Regular cardiac myocyte (primary cell): ENCODE measurements around the gene ECPAS. TPM values are rescaled to one million over a fixed set of nuclear protein-coding genes. Genes with fewer than 3 reads are reported as not detected.

Experiments used
- total RNA-seq: library from RNA; depleted of rRNA; stranded (reverse); fragments of >200 nt; gene quantifications from 2 replicates; pipeline ENCODE4 v1.2.3, GENCODE V29; 2014

The ECPAS gene, protein sequence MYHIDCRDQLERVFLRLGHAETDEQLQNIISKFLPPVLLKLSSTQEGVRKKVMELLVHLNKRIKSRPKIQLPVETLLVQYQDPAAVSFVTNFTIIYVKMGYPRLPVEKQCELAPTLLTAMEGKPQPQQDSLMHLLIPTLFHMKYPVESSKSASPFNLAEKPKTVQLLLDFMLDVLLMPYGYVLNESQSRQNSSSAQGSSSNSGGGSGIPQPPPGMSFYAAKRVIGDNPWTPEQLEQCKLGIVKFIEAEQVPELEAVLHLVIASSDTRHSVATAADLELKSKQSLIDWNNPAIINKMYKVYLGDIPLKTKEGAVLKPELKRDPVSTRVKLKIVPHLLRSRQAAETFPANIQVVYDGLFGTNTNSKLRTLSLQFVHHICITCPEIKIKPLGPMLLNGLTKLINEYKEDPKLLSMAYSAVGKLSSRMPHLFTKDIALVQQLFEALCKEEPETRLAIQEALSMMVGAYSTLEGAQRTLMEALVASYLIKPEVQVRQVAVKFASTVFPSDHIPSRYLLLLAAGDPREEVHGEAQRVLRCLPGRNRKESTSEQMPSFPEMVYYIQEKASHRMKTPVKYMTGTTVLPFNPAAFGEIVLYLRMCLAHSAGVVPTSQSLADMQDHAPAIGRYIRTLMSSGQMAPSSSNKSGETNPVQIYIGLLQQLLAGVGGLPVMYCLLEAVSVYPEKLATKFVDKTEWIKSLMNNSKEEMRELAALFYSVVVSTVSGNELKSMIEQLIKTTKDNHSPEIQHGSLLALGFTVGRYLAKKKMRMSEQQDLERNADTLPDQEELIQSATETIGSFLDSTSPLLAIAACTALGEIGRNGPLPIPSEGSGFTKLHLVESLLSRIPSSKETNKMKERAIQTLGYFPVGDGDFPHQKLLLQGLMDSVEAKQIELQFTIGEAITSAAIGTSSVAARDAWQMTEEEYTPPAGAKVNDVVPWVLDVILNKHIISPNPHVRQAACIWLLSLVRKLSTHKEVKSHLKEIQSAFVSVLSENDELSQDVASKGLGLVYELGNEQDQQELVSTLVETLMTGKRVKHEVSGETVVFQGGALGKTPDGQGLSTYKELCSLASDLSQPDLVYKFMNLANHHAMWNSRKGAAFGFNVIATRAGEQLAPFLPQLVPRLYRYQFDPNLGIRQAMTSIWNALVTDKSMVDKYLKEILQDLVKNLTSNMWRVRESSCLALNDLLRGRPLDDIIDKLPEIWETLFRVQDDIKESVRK (N-terminal part only)
- 76.1 and 80.3 TPM in 2 replicates for total RNA-seq

GRCh38 chr9:111483858-111484571 lies at the start of gene ECPAS:
TSS of gene ECPAS (minus strand) at chr9:111484383. CDS start at chr9:111472918, 11,465 bp downstream.

GRCh38 chr9:111525056-111525977 lies 41.1 kb upstream of the ECPAS start, which contains the start of gene ZNF483:
TSS of gene ZNF483 (plus strand) at chr9:111525179. CDS start at chr9:111527396, 2,217 bp downstream.

DNA sequence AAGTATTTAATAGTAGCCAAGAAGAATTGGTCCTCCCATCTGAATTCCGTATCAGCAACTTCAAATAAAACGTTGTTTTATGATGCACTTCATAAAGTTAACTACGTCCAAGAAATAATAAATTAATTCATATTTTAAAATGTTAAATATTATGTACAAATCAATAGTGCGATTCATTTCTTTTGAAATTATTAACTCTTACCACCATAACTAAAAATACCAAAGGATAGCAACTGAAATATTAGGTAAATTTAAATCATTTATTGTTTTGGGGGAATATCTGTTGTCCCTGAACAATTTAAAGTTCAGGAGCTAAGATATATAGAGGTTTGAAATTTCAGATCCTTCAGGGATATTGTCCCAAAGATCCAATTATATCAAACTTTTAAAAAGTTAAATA lies 154.1 kb downstream of the ECPAS start, which contains the start of gene OR2K2:
Gene OR2K2 (minus strand): TSS at position 101 of the 400 bp plus-strand sequence. CDS start 1,791 bp downstream, outside the sequence.

Other genes with a start within 250 kb of the ECPAS start
- not detected in 2 replicates for gene OR2K2, start 154.2 kb downstream of the ECPAS start, total RNA-seq
- 1.2 and 2.0 TPM in 2 replicates for gene ZNF483, start 40.8 kb upstream of the ECPAS start, total RNA-seq
- gene PTGR1, start 115.3 kb upstream of the ECPAS start, total RNA-seq, result 63.8 and 80.9 TPM in 2 replicates
- gene DNAJC25, start 147.0 kb upstream of the ECPAS start, total RNA-seq, result 11.3 and 13.0 TPM in 2 replicates
- gene GNG10, start 177.2 kb upstream of the ECPAS start, total RNA-seq, result 94.9 and 102 TPM in 2 replicates